Measurements from ENCODE around the gene RAP1GAP2.

RAP1GAP2 gene

GRCh38 chr17:2786176-2786881 is 9.9 kb upstream of the RAP1GAP2 start:
- DNase-seq, result peak; percentile 84

GRCh38 chr17:2789700-2790099 is 6.5 kb upstream of the RAP1GAP2 start:
- no peak for DNase-seq

GRCh38 chr17:2792366-2793169 is 3.7 kb upstream of the RAP1GAP2 start:
- peak; percentile 62 for DNase-seq

GRCh38 chr17:2794111-2794803 is 2.0 kb upstream of the RAP1GAP2 start:
- no peak for DNase-seq

- no peak for DNase-seq
These were observed 636 bp upstream of the RAP1GAP2 start for GRCh38 chr17:2795441-2796163.

- DNase-seq, result no peak
These were observed 988 bp downstream of the RAP1GAP2 start for GRCh38 chr17:2797226-2797625.

GRCh38 chr17:2797637-2798036 is 1.4 kb downstream of the RAP1GAP2 start:
- DNase-seq, result no peak

GRCh38 chr17:2798188-2798587 is 1.9 kb downstream of the RAP1GAP2 start:
- DNase-seq, result no peak

- no peak for DNase-seq
These were observed 2.4 kb downstream of the RAP1GAP2 start for GRCh38 chr17:2798678-2799077.

GRCh38 chr17:2799653-2800052 is 3.4 kb downstream of the RAP1GAP2 start:
- DNase-seq, result no peak

GRCh38 chr17:2800367-2800766 is 4.1 kb downstream of the RAP1GAP2 start:
- no peak for DNase-seq

- no peak for DNase-seq
These were observed 5.6 kb downstream of the RAP1GAP2 start for GRCh38 chr17:2801841-2802240.

- DNase-seq, result no peak
These were observed 6.3 kb downstream of the RAP1GAP2 start for GRCh38 chr17:2802574-2802973.

GRCh38 chr17:2803386-2803785 is 7.1 kb downstream of the RAP1GAP2 start:
- DNase-seq, result no peak

- no peak for DNase-seq
These were observed 7.7 kb downstream of the RAP1GAP2 start for GRCh38 chr17:2803971-2804370.

GRCh38 chr17:2804912-2805311 is 8.7 kb downstream of the RAP1GAP2 start:
- no peak for DNase-seq

GRCh38 chr17:2805961-2806360 is 9.7 kb downstream of the RAP1GAP2 start:
- no peak for DNase-seq

- DNase-seq, result no peak
These were observed 12.4 kb downstream of the RAP1GAP2 start for GRCh38 chr17:2808367-2809335.

GRCh38 chr17:2809337-2809736 is 13.1 kb downstream of the RAP1GAP2 start:
- DNase-seq, result no peak

- DNase-seq, result peak; percentile 46
These were observed 17.8 kb downstream of the RAP1GAP2 start for GRCh38 chr17:2814049-2814448.

- DNase-seq, result peak; percentile 90
These were observed 18.5 kb downstream of the RAP1GAP2 start for GRCh38 chr17:2814481-2815341.
